Measurements from ENCODE around the gene MAML1.

GRCh38 chr5:179796877-179797608 lies 64.4 kb downstream of the MAML1 start:
- TF ChIP-seq POLR2A (IDR thresholded peaks at IDR 0.05; ENCODE audit: low read length) (no peak), GATA1 (IDR thresholded peaks at IDR 0.05; ENCODE audit: low read depth, low read length) (no peak)

Data from erythroblast (primary cell).